A673 (cell line): ENCODE data around the gene CARMIL1. TPM values are rescaled to one million over a fixed set of nuclear protein-coding genes. Genes with fewer than 3 reads are reported as not detected.

Source experiments
- BruUV-seq: library from RNA; stranded (reverse); fragments of 400-500 nt; replicated peaks from 2 replicates; lab custom pipeline; 2021; lab: Mats Ljungman, UMichigan
- CTCF ChIA-PET: fragments of 300-600 bp; sonication (Branson Sonifier 250); formaldehyde crosslinking; loops from one replicate; lab custom pipeline; 2022; ENCODE audit warnings: antibody characterized with exemption; lab: Charles Lee
- POLR2A ChIA-PET: fragments of 300-600 bp; sonication (Branson Sonifier 250); formaldehyde crosslinking; loops from one replicate; lab custom pipeline; 2022; ENCODE audit warnings: antibody characterized with exemption; ENCODE audit not compliant: low non-redundant PET; lab: Charles Lee
- DNase-seq: peaks from one replicate; pipeline ENCODE4 v3.0.0-alpha.2; 2015; ENCODE audit warnings: low spot score
- H3K27ac ChIP-seq: fragments of 200-600 bp; sonication (generic); 2 replicates; pipeline ENCODE4 v1.5.1; 2016; ENCODE audit warnings: mixed run types, low read depth, mild to moderate bottlenecking, mixed read lengths, antibody characterized with exemption, low read length; ENCODE audit not compliant: poor library complexity, severe bottlenecking
- H3K27me3 ChIP-seq: fragments of 200-600 bp; sonication (generic); replicated peaks from 2 replicates; pipeline ENCODE4 v1.6.1; 2017; ENCODE audit warnings: mixed run types, low read depth, mild to moderate bottlenecking, mixed read lengths, antibody characterized with exemption, low read length; ENCODE audit not compliant: insufficient read depth, poor library complexity
- H3K36me3 ChIP-seq: fragments of 200-600 bp; sonication (generic); 2 replicates; pipeline ENCODE4 v1.6.1; 2016; ENCODE audit warnings: mixed run types, mild to moderate bottlenecking, mixed read lengths, antibody characterized with exemption, low read length; ENCODE audit not compliant: insufficient read depth, poor library complexity, severe bottlenecking
- H3K4me1 ChIP-seq: fragments of 200-600 bp; sonication (generic); 2 replicates; pipeline ENCODE4 v1.6.1; 2017; ENCODE audit warnings: mixed run types, mild to moderate bottlenecking, mixed read lengths, antibody characterized with exemption, low read length; ENCODE audit not compliant: insufficient read depth, poor library complexity, severe bottlenecking
- H3K4me3 ChIP-seq: fragments of 200-600 bp; sonication (generic); 2 replicates; pipeline ENCODE4 v1.5.1; 2016; ENCODE audit warnings: low read depth, mixed run types, mild to moderate bottlenecking, mixed read lengths, low read length; ENCODE audit not compliant: poor library complexity, severe bottlenecking
- H3K9me3 ChIP-seq: fragments of 200-600 bp; sonication (generic); 2 replicates; pipeline ENCODE4 v1.6.1; 2016; ENCODE audit warnings: mixed run types, low read depth, mild to moderate bottlenecking, mixed read lengths, antibody characterized with exemption, low read length; ENCODE audit not compliant: poor library complexity, severe bottlenecking
- EZH2 ChIP-seq: fragments of 200-600 bp; sonication (generic); IDR thresholded peaks from 2 replicates; pipeline ENCODE4 v1.6.1; 2017; ENCODE audit warnings: borderline replicate concordance, low read depth, mild to moderate bottlenecking, mixed read lengths, antibody characterized with exemption, low read length; ENCODE audit not compliant: poor library complexity, severe bottlenecking
- intact Hi-C: fragments of 100-400 bp; cut with micrococcal nuclease; formaldehyde crosslinking; loops from one replicate; pipeline ENCODE4 v1.10.0; 2022; ENCODE audit not compliant: unreplicated experiment
- total RNA-seq: library from RNA; stranded (reverse); gene quantifications from 2 replicates; pipeline ENCODE4 v1.2.3, GENCODE V29; 2021
- TF ChIP-seq, protein P1 (sequence below): fragments of 300-800, 200-600 bp; sonication (generic); conservative IDR thresholded peaks from 2 replicates; pipeline ENCODE4 v1.5.1; 2017; ENCODE audit warnings: low read depth, mild to moderate bottlenecking, antibody characterized with exemption, low read length, moderate library complexity, mixed read lengths

The CARMIL1 gene
- total RNA-seq, 1 experiment from 2014 or later = 7.2 TPM

DNA sequence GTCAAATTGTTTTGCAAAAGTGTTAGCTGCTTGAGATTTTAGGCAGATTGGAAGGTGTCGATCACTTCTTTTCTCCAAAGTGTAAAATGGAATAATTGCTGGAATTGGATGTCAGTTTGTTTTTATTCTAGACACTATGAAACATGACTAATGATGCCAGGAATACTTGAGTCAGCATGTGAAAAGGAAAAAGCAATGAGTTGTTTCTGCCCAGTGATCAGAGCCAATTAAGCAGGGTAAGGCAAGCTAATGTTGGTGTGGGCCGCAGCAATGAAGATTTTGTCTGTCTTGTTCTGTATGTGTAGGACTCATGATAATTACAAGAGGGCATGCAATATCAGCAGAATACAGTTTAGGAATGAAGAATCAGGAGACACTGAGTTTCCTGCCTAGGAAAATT lies 110.3 kb downstream of the CARMIL1 start:
- Histone ChIP-seq H3K9me3 (no peaks in the 10 kb centered on the region), H3K27ac (no peak overlapping the region), H3K36me3 (no peaks in the 10 kb centered on the region), H3K4me1 (no peaks in the 10 kb centered on the region), H3K27me3 (no peaks in the 10 kb centered on the region), H3K4me3 (no peak overlapping the region)
- no peak for TF ChIP-seq EZH2
- TF ChIP-seq, protein P1, sequence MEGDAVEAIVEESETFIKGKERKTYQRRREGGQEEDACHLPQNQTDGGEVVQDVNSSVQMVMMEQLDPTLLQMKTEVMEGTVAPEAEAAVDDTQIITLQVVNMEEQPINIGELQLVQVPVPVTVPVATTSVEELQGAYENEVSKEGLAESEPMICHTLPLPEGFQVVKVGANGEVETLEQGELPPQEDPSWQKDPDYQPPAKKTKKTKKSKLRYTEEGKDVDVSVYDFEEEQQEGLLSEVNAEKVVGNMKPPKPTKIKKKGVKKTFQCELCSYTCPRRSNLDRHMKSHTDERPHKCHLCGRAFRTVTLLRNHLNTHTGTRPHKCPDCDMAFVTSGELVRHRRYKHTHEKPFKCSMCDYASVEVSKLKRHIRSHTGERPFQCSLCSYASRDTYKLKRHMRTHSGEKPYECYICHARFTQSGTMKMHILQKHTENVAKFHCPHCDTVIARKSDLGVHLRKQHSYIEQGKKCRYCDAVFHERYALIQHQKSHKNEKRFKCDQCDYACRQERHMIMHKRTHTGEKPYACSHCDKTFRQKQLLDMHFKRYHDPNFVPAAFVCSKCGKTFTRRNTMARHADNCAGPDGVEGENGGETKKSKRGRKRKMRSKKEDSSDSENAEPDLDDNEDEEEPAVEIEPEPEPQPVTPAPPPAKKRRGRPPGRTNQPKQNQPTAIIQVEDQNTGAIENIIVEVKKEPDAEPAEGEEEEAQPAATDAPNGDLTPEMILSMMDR = no peak
- intact Hi-C loops = no loop called here
- DNase-seq = peak; percentile 13
- CTCF ChIA-PET = interaction anchor here (0.7 kb wide), 1 partner anchor 101 kb away, joined by 3 read pairs; no protein-coding TSS in a partner anchor
- no TSS peak for BruUV-seq
- POLR2A ChIA-PET = no interaction called here

DNA sequence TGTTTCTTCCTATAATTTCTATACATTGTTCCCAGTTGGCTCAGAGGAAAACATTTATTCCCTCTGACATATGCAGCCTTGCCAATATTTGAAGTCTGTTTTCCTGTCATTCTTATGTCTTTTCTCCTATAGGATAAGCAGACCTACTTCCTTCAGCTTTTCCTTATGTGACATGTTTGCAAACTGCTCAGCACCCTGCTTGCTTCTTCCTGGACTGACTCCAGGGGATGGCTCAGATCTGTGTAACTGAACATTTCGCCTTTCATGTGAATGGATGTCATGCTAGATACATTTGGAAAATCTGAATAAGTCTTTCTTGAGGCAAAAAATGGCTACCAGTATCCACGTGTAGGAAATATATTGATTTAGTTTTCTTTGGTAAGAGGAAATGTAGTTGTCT lies 113.2 kb downstream of the CARMIL1 start:
- no peaks in the 10 kb centered on the region for H3K27me3 ChIP-seq
- intact Hi-C loops = no loop called here
- H3K9me3 ChIP-seq = no peaks in the 10 kb centered on the region
- H3K4me3 ChIP-seq = no peak overlapping the region
- H3K4me1 ChIP-seq = no peaks in the 10 kb centered on the region
- DNase-seq = no peak
- H3K27ac ChIP-seq = no peak overlapping the region
- CTCF ChIA-PET = no interaction called here
- TF ChIP-seq EZH2 = no peak
- TF ChIP-seq, protein P1 = no peak
- POLR2A ChIA-PET = no interaction called here
- no peaks in the 10 kb centered on the region for H3K36me3 ChIP-seq
- BruUV-seq = no TSS peak

DNA sequence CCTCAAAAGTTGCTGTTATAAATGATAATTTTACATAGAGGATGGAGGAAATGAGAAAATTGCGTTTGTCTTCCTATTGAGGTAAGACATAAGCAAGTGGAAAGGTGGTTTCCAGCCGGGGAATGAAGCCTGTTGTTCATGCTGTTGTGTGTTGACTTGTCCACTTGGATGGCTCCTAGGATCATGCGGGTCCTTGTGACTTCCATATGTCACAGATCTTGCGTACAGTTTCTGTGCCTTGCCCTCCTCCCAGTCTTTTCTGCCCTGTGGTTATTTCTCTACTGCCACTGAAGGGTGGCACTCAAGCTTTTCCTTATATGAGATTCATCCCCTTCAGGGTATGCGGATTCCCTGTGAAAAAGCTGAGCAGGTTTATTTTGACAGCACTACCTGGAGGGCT lies 116.6 kb downstream of the CARMIL1 start:
- no peak for TF ChIP-seq EZH2
- TF ChIP-seq, protein P1 = no peak
- no peak overlapping the region for H3K4me3 ChIP-seq
- ChIA-PET CTCF (no interaction called here), POLR2A (no interaction called here)
- no peaks in the 10 kb centered on the region for H3K36me3 ChIP-seq
- H3K9me3 ChIP-seq = no peaks in the 10 kb centered on the region
- DNase-seq = no peak
- no TSS peak for BruUV-seq
- intact Hi-C loops = no loop called here
- no peak overlapping the region for H3K27ac ChIP-seq
- no peaks in the 10 kb centered on the region for H3K4me1 ChIP-seq
- no peaks in the 10 kb centered on the region for H3K27me3 ChIP-seq
